ENCODE results near the gene PDIK1L. TPM values are rescaled to one million over a fixed set of nuclear protein-coding genes. Genes with fewer than 3 reads are reported as not detected.

Gene PDIK1L
- polyA plus RNA-seq, 1 donor from 2014 or later, result 44.9 TPM

DNA sequence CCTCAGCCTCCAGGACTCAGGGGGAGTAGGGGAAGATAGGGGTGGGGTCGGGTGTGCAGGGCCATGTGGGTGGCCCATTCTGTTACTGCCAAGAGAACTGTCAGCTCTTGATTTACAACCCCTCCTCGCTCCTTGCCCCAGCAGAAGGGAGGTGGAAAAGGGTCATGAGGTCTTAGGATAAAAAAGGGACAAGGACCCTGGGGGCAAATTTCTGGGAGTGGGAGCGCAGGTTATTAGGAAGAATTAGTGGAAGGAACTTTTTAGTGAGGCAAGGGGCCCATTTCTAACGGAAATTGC lies 48.1 kb downstream of the PDIK1L start:
- no peaks in the 10 kb centered on the region for H3K9me2 ChIP-seq (ENCODE audit: insufficient read depth, low read length)
- H3K4me3 ChIP-seq (ENCODE audit: low read length), result no peak overlapping the region
- no peak for TF ChIP-seq TAF1 (IDR thresholded peaks at IDR 0.05; ENCODE audit: low read depth)
- TF ChIP-seq EZH2 (IDR thresholded peaks at IDR 0.05; ENCODE audit: borderline replicate concordance, insufficient read depth, low read length, poor library complexity, severe bottlenecking), result no peak
- TF ChIP-seq RAD21 (conservative IDR thresholded peaks at IDR 0.05), result no peak
- TF ChIP-seq, protein P1, sequence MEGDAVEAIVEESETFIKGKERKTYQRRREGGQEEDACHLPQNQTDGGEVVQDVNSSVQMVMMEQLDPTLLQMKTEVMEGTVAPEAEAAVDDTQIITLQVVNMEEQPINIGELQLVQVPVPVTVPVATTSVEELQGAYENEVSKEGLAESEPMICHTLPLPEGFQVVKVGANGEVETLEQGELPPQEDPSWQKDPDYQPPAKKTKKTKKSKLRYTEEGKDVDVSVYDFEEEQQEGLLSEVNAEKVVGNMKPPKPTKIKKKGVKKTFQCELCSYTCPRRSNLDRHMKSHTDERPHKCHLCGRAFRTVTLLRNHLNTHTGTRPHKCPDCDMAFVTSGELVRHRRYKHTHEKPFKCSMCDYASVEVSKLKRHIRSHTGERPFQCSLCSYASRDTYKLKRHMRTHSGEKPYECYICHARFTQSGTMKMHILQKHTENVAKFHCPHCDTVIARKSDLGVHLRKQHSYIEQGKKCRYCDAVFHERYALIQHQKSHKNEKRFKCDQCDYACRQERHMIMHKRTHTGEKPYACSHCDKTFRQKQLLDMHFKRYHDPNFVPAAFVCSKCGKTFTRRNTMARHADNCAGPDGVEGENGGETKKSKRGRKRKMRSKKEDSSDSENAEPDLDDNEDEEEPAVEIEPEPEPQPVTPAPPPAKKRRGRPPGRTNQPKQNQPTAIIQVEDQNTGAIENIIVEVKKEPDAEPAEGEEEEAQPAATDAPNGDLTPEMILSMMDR (IDR thresholded peaks at IDR 0.05; ENCODE audit: poor library complexity, severe bottlenecking), result no peak
- TF ChIP-seq MXI1 (conservative IDR thresholded peaks at IDR 0.05; ENCODE audit: poor library complexity, severe bottlenecking), result no peak
- TF ChIP-seq POLR2AphosphoS5 (IDR thresholded peaks at IDR 0.05), result no peak
- TF ChIP-seq SMC3 (conservative IDR thresholded peaks at IDR 0.05; ENCODE audit: poor library complexity), result no peak
- TF ChIP-seq, protein P2, sequence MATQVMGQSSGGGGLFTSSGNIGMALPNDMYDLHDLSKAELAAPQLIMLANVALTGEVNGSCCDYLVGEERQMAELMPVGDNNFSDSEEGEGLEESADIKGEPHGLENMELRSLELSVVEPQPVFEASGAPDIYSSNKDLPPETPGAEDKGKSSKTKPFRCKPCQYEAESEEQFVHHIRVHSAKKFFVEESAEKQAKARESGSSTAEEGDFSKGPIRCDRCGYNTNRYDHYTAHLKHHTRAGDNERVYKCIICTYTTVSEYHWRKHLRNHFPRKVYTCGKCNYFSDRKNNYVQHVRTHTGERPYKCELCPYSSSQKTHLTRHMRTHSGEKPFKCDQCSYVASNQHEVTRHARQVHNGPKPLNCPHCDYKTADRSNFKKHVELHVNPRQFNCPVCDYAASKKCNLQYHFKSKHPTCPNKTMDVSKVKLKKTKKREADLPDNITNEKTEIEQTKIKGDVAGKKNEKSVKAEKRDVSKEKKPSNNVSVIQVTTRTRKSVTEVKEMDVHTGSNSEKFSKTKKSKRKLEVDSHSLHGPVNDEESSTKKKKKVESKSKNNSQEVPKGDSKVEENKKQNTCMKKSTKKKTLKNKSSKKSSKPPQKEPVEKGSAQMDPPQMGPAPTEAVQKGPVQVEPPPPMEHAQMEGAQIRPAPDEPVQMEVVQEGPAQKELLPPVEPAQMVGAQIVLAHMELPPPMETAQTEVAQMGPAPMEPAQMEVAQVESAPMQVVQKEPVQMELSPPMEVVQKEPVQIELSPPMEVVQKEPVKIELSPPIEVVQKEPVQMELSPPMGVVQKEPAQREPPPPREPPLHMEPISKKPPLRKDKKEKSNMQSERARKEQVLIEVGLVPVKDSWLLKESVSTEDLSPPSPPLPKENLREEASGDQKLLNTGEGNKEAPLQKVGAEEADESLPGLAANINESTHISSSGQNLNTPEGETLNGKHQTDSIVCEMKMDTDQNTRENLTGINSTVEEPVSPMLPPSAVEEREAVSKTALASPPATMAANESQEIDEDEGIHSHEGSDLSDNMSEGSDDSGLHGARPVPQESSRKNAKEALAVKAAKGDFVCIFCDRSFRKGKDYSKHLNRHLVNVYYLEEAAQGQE (IDR thresholded peaks at IDR 0.05; ENCODE audit: borderline replicate concordance), result no peak
- no peaks in the 10 kb centered on the region for H3F3A ChIP-seq (ENCODE audit: insufficient read depth, low read length, poor library complexity, severe bottlenecking)
- no peak overlapping the region for H2AFZ ChIP-seq (ENCODE audit: low read depth, low read length)
- no peaks in the 10 kb centered on the region for H3K9me3 ChIP-seq (ENCODE audit: low read length)
- no peak overlapping the region for H3K27ac ChIP-seq (ENCODE audit: low read length)
- H3K36me3 ChIP-seq (ENCODE audit: insufficient read depth, low read length), result no peaks in the 10 kb centered on the region
- no peak overlapping the region for H3K4me2 ChIP-seq (ENCODE audit: low read length)
- H3K79me2 ChIP-seq (replicated peaks; ENCODE audit: insufficient read depth, low read length), result no peaks in the 10 kb centered on the region
- H3K27me3 ChIP-seq (ENCODE audit: insufficient read depth, low read depth, low read length), result peaks cover 27% of the 10 kb centered on the region
- no peaks in the 10 kb centered on the region for H4K20me1 ChIP-seq (ENCODE audit: insufficient read depth)
- no peak overlapping the region for H3K9ac ChIP-seq (ENCODE audit: low read length)

DNA sequence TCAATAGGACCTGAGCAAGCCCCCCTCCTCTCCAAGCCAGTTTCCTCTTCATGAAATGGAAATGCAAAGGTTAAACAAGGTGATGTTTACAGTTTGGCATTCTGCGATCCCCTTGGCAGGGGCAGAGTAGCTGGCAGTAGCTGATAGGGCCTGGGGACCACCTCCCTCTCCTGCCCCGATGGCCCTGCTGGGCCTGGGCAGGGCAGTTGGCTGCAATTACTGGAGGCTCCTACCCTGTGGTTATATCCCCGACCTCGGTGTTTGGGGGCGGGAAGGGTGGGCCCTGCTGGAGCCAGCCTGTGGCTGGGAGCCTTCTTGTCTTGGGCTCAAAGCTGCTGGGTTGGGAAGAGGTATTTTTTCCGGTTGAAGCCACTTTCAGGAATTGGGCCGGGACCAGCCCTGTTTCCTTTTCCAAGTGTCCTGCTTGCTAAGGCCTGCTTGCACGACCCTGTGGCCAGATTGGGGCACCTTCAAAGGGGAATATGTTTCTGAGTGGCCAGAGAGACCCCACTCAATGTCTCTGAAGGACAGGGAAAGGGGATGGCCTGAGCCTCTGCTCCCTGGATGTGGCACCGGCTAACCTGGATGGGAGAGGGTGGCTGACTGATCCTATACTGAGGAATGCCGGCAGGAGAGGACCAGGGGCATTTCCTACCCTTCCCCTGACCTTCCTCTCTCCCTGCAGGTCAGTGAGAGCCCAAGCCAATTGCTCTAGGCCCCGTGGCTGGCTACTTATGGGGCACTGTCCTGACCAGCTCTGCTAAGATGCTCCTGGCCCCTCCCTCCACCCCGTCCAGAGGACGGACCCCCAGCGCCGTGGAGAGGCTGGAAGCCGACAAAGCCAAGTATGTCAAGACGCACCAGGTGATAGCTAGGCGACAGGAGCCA lies 49.1 kb downstream of the PDIK1L start:
- Histone ChIP-seq H3K79me2 (replicated peaks; ENCODE audit: insufficient read depth, low read length) (no peaks in the 10 kb centered on the region), H3K9me2 (ENCODE audit: insufficient read depth, low read length) (no peaks in the 10 kb centered on the region), H4K20me1 (ENCODE audit: insufficient read depth) (no peaks in the 10 kb centered on the region), H3K36me3 (ENCODE audit: insufficient read depth, low read length) (no peaks in the 10 kb centered on the region), H2AFZ (ENCODE audit: low read depth, low read length) (peak overlapping the region; percentile 24), H3F3A (ENCODE audit: insufficient read depth, low read length, poor library complexity, severe bottlenecking) (no peaks in the 10 kb centered on the region), H3K27me3 (ENCODE audit: insufficient read depth, low read depth, low read length) (peaks cover 23% of the 10 kb centered on the region), H3K4me3 (ENCODE audit: low read length) (peak overlapping the region; percentile 64), H3K27ac (ENCODE audit: low read length) (no peak overlapping the region), H3K4me2 (ENCODE audit: low read length) (no peak overlapping the region), H3K9me3 (ENCODE audit: low read length) (no peaks in the 10 kb centered on the region), H3K9ac (ENCODE audit: low read length) (peak overlapping the region; percentile 61)
- no peak for TF ChIP-seq MXI1 (conservative IDR thresholded peaks at IDR 0.05; ENCODE audit: poor library complexity, severe bottlenecking)
- no peak for TF ChIP-seq RAD21 (conservative IDR thresholded peaks at IDR 0.05)
- no peak for TF ChIP-seq TAF1 (IDR thresholded peaks at IDR 0.05; ENCODE audit: low read depth)
- TF ChIP-seq, protein P2 (IDR thresholded peaks at IDR 0.05; ENCODE audit: borderline replicate concordance), result no peak
- no peak for TF ChIP-seq EZH2 (IDR thresholded peaks at IDR 0.05; ENCODE audit: borderline replicate concordance, insufficient read depth, low read length, poor library complexity, severe bottlenecking)
- no peak for TF ChIP-seq SMC3 (conservative IDR thresholded peaks at IDR 0.05; ENCODE audit: poor library complexity)
- TF ChIP-seq, protein P1 (IDR thresholded peaks at IDR 0.05; ENCODE audit: poor library complexity, severe bottlenecking), result no peak
- no peak for TF ChIP-seq EP300 (conservative IDR thresholded peaks at IDR 0.05; ENCODE audit: poor library complexity, severe bottlenecking)
- TF ChIP-seq POLR2AphosphoS5 (IDR thresholded peaks at IDR 0.05), result no peak
